VCaP (cell line): ENCODE measurements around the gene CAMKK2.

ENCODE experiments used
- H3K27ac ChIP-seq: fragments of 450-650 bp; 2 replicates; pipeline ENCODE4 v1.5.1; 2017
- TF ChIP-seq, protein P1 (sequence below): fragments of 450-650 bp; conservative IDR thresholded peaks from 2 replicates; pipeline ENCODE4 v1.5.1; 2017; ENCODE audit warnings: mild to moderate bottlenecking, moderate library complexity

CAMKK2 gene

DNA sequence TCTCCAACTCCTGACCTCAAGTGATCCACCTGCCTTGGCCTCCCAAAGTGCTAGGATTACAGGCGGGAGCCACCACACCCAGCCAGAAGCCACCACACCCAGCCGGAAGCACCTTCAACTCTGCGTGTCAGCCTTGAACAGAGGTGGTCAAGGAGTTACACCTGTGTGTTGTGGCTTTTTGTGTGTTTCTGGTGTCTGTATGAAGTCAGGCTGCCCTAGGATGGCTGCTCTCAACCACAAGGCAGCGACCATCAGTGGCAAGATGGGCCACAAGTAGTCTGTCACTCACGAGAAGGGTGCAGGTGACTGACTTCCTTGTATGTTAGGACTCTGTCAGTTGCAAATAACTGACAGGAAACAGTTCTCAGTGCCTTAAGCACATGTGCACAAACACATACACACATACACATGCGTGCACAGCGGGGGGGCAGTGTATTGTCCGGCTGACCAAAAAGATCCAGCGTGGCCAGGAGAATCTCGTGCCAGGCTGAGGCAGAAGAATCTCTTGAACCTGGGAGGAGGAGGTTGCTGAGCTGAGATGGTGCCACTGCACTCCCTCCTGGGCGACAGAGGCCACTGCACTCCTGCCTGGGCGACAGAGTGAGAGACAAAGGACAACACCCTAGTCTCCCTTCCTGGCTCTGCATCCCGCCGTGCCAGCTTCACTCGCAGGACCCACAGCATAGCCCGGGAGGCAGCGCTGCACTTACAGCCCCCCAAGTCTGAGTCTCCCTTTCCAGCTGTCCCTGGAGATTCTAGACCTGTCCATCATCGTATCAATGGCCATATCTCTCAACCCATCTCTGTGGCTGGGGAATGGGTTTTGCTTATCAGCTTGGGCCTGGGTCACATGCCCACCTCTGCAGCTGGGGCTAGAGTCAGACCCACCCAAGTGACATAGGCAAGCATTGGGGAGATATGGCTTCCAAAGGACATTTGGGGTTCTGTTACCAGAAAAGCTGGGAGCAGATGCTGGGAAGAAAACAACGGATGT lies 72.9 kb downstream of the CAMKK2 start:
- TF ChIP-seq, protein P1, sequence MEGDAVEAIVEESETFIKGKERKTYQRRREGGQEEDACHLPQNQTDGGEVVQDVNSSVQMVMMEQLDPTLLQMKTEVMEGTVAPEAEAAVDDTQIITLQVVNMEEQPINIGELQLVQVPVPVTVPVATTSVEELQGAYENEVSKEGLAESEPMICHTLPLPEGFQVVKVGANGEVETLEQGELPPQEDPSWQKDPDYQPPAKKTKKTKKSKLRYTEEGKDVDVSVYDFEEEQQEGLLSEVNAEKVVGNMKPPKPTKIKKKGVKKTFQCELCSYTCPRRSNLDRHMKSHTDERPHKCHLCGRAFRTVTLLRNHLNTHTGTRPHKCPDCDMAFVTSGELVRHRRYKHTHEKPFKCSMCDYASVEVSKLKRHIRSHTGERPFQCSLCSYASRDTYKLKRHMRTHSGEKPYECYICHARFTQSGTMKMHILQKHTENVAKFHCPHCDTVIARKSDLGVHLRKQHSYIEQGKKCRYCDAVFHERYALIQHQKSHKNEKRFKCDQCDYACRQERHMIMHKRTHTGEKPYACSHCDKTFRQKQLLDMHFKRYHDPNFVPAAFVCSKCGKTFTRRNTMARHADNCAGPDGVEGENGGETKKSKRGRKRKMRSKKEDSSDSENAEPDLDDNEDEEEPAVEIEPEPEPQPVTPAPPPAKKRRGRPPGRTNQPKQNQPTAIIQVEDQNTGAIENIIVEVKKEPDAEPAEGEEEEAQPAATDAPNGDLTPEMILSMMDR, result peak; percentile 40
- H3K27ac ChIP-seq, result no peak overlapping the region

DNA sequence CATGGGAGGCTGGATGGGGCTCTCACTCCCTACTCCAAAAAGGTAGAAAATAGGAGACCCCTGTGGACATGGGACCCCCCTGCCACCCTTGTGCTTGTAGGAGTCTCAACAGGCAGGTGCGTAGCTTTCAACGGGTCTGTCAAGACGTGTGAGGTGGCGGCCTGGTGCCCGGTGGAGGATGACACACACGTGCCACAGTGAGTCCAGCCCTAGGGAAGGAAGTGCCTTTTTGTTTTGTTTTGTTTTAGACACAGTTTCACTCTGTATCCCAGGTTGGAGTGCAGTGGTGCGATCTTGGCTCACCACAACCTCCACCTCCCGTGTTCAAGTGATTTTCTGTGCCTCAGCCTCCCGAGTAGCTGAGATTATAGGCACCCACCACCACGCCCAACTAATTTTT lies 73.7 kb downstream of the CAMKK2 start:
- H3K27ac ChIP-seq, result no peak overlapping the region
- TF ChIP-seq, protein P1, result no peak

DNA sequence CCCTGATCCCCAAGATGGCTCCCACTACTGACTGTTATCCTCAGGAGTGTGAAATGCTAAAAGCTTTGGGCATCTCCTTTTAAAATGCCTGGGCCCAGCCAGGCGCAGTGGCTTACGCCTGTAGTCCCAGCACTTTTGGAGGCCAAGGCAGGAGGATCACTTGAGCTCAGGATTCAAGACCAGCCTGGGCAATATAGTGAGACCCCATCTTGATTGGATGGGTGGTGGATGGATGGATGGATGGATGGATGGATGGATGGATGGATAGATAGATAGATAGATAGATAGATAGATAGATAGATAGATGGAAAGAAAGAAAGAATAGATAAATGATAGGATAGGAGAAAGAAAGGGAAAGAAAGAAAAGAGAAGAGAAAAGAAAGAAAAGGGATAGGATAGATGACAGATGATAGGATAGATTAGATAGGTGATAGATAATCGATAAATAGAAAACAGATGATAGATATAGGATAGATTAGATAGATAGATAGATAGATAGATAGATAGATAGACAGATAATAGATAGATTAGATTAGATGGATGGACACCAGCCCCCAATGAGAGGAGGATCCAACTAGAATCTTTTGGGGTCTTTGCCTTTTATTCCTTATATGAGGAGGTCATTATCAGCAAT lies 77.0 kb downstream of the CAMKK2 start:
- no peak overlapping the region for H3K27ac ChIP-seq
- TF ChIP-seq, protein P1, result no peak

DNA sequence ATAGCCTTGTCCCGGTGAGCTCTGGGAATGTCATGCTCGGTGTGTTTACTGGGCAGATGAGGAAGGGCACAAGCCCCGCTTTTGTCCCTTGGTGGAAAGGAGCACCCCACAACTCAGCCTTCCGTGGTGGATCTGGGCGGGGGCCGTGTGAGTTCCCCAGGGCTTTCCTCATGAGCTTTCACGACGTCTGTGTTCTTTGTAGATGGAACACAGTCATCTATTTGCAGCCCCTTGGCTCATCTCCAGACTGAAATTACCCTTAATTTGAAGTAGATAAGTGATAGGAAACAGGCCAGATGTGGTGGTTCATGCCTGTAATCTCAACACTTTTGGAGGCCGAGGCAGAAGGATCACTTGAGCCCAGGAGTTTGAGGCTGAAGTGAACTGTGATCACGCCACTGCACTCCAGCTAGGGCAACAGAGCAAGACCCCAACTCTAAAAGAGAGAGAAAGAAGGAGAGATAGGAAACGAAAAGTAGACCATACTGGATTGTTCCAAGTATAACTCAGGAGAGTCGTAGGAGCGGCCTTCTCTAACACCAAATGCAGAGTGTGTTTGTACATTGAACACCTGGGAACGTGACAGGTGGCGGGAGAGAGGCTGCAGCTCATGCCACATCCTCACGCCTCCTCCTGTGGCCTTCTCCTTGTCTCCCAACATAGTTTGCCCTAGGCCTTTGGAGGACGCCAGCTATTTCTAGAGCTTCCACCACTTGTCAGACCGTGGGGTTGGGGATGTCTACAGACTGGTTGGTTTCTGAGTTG lies 77.7 kb downstream of the CAMKK2 start:
- no peak overlapping the region for H3K27ac ChIP-seq
- TF ChIP-seq, protein P1, result no peak

DNA sequence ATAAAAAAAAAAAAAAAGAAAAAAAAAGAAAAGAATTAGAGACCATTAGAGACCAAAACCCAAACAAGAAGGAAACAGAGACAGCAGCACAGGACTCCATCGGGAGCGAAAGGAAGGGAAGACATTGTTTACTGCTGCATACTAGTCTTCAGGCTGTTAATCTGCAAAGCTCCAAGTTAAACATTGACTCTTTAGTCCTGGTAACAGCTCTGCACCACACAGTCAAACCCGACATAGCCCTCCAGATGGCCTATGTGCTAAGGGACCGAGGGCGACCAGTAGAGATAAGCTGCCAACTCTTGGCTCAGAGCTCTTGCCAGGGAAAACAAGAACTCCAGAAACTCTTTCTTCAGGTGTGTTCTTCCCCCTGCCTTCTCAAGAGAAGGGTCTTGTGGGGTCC lies 78.7 kb downstream of the CAMKK2 start:
- TF ChIP-seq, protein P1, result no peak
- no peak overlapping the region for H3K27ac ChIP-seq

DNA sequence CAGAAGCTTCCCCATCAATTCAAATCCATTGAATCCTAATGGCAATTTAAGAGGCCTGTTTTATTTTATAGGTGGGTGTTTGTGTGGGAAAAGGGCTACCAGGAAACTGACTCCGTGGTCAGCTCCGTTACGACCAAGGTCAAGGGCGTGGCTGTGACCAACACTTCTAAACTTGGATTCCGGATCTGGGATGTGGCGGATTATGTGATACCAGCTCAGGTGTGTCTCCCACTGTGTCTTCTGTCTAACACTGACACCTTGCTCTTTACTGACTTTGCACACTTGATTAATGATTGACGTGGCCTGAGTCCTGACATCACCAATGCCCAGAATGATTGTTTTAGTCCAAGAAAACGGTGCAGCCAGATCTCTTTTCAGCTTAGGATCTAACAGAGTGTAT lies 79.4 kb downstream of the CAMKK2 start:
- TF ChIP-seq, protein P1, result no peak
- H3K27ac ChIP-seq, result no peak overlapping the region

DNA sequence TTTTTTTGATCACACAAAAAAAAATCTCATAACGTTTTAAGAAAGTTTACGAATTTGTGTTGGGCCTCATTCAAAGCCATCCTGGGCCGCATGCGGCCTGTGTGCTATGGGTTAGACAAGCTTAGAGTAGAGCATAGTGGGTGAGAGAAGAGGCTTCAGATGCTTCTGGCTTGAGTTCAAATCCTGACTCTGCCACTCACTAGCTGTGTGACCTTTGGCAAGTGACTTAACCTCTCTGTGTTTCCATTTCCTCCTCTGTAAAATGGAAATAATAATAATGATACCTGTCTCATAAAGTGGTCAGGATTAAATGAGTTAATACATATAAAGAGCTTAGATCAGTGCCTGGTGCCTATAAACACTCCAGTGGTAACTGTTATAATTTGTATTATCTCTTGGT lies 80.4 kb downstream of the CAMKK2 start:
- TF ChIP-seq, protein P1, result no peak
- no peak overlapping the region for H3K27ac ChIP-seq
